Heart left ventricle (tissue), 13 donors: ENCODE data around the gene C4B.

Source experiments
- POLR2A ChIP-seq, 2 donors: fragments of 450-650 bp; IDR thresholded peaks; one replicate each; pipeline ENCODE4 v1.6.1; 2017; ENCODE audit warnings: antibody characterized with exemption in 2 of 2, mild to moderate bottlenecking in 2 of 2, moderate library complexity in 2 of 2
- TF ChIP-seq, protein P1 (sequence below), 12 donors: fragments of 200-600 bp; sonication (generic) in 4 of 12; IDR thresholded peaks; one replicate each; pipeline versions ENCODE4 v1.5.0 to v1.8.0; 2018 to 2022; ENCODE audit warnings: antibody characterized with exemption in 12 of 12, mild to moderate bottlenecking in 5 of 12
- donor health status: ischemic (EF 13 %, LVEDD 7.1; RV severe dilation, severe dysfunction).
- donor health status: DM: no; HTN: yes; CAD: no.
- donor health status: DM: no; HTN: no; CAD: no.
- donor health status: ischemic (EF 25% LVEDD 6.9; RV normal size, moderate dysfunction).
- donor health status: ischemic (EF 25% LVEDD 5.7; RV mildly dilated, moderate dysfunction).
- donor health status: ischemic (EF 35%, LVEDD 5.7; RV mildly dilated, moderate dysfunction).
- donor health status: nonischemic (EF 11% LVEDD 7.7; RV severe dilation, severe dysfunction).
- donor health status: DM: yes; HTN: yes; CAD: no.
- donor health status: PGD.
- donor health status: ischemic (EF 29% LVEDD 5.4; RV normal size, mild dysfunction).
- donor health status: nonischemic (EF 23%, LVEDD 6.1; RV moderate dilation, normal function).

DNA sequence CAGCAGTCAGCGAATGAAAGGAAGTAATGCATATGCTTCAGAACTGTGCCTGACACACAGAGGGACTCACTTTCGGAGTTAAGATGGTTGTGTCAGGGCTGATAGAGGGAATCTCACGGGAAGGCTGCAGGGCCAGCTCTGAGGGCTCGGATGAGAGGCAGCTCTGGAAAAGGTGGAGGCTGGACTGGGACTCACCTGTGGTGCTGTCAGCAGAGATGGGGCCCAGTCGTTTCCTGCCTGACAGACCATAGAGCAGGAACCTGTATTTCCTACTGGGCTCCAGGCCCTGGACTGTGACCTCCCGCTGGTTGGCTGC lies 32.9 kb downstream of the C4B start:
- no peak for TF ChIP-seq POLR2A (IDR thresholded peaks at IDR 0.05)
- TF ChIP-seq, protein P1, sequence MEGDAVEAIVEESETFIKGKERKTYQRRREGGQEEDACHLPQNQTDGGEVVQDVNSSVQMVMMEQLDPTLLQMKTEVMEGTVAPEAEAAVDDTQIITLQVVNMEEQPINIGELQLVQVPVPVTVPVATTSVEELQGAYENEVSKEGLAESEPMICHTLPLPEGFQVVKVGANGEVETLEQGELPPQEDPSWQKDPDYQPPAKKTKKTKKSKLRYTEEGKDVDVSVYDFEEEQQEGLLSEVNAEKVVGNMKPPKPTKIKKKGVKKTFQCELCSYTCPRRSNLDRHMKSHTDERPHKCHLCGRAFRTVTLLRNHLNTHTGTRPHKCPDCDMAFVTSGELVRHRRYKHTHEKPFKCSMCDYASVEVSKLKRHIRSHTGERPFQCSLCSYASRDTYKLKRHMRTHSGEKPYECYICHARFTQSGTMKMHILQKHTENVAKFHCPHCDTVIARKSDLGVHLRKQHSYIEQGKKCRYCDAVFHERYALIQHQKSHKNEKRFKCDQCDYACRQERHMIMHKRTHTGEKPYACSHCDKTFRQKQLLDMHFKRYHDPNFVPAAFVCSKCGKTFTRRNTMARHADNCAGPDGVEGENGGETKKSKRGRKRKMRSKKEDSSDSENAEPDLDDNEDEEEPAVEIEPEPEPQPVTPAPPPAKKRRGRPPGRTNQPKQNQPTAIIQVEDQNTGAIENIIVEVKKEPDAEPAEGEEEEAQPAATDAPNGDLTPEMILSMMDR (IDR thresholded peaks at IDR 0.05) = no peak
